Stimulated activated CD8-positive, alpha-beta memory T cell treated with anti-CD3 and anti-CD28 coated beads, Interleukin-15, amount 100 ng/mL, for 48 hours (primary cell): Measurements from ENCODE around the gene AJAP1.

Experiments used
- DNase-seq, 2 donors: peaks; one replicate each; pipeline ENCODE4 v3.0.0-alpha.2; 2020; ENCODE audit warnings: low read depth in 2 of 2

Gene AJAP1

GRCh38 chr1:4701276-4701675, 46.9 kb downstream of the AJAP1 start:
- no peak for DNase-seq

GRCh38 chr1:4702464-4702863, 48.1 kb downstream of the AJAP1 start:
- no peak for DNase-seq

GRCh38 chr1:4702932-4703331, 48.5 kb downstream of the AJAP1 start:
- no peak for DNase-seq

GRCh38 chr1:4703646-4704045, 49.2 kb downstream of the AJAP1 start:
- no peak for DNase-seq

- no peak for DNase-seq
These were observed 54.6 kb downstream of the AJAP1 start for GRCh38 chr1:4708840-4709507.

GRCh38 chr1:4709641-4710040, 55.2 kb downstream of the AJAP1 start:
- no peak for DNase-seq

- DNase-seq: no peak
These were observed 56.4 kb downstream of the AJAP1 start for GRCh38 chr1:4710592-4711415.

GRCh38 chr1:4711416-4712275, 57.2 kb downstream of the AJAP1 start:
- DNase-seq: no peak

- DNase-seq: no peak
These were observed 59.3 kb downstream of the AJAP1 start for GRCh38 chr1:4713669-4714068.

GRCh38 chr1:4716406-4716805, 62.0 kb downstream of the AJAP1 start:
- no peak for DNase-seq

- no peak for DNase-seq
These were observed 63.7 kb downstream of the AJAP1 start for GRCh38 chr1:4718071-4718470.

- no peak for DNase-seq
These were observed 68.7 kb downstream of the AJAP1 start for GRCh38 chr1:4723106-4723505.

- no peak for DNase-seq
These were observed 69.6 kb downstream of the AJAP1 start for GRCh38 chr1:4724001-4724400.

- no peak for DNase-seq
These were observed 70.4 kb downstream of the AJAP1 start for GRCh38 chr1:4724695-4725250.

GRCh38 chr1:4725416-4725815, 71.0 kb downstream of the AJAP1 start:
- DNase-seq: no peak

GRCh38 chr1:4726620-4727341, 72.4 kb downstream of the AJAP1 start:
- DNase-seq: no peak

GRCh38 chr1:4728319-4729089, 74.1 kb downstream of the AJAP1 start:
- no peak for DNase-seq

GRCh38 chr1:4729090-4729471, 74.7 kb downstream of the AJAP1 start:
- DNase-seq: no peak

GRCh38 chr1:4730078-4730477, 75.7 kb downstream of the AJAP1 start:
- no peak for DNase-seq

GRCh38 chr1:4733446-4734177, 79.2 kb downstream of the AJAP1 start:
- no peak for DNase-seq
